Measurements from ENCODE around the gene TCERG1L. TPM values are rescaled to one million over a fixed set of nuclear protein-coding genes. Genes with fewer than 3 reads are reported as not detected.

Gene TCERG1L
- polyA plus RNA-seq (2012; rRNA removed): not detected in 2 replicates
- 0.01 and 0.03 TPM in 2 replicates for polyA plus RNA-seq (2012; cell fraction: cytosol; rRNA removed)
- polyA plus RNA-seq (2012; cell fraction: nucleus; rRNA removed): not detected in 2 replicates

- Histone ChIP-seq H3K9ac (no peak within 1 kb of the TSS), H3K9me2 (no peaks in the 10 kb centered on the region), H3K9me3 (no peaks in the 10 kb centered on the region), H3K36me3 (replicated peaks in 1 of 2; ENCODE audit: control insufficient read depth in 1 of 2, insufficient read depth in 2 of 2, low read length in 1 of 2) (no peaks in the 10 kb centered on the region), H3K4me1 (ENCODE audit: control insufficient read depth in 1 of 2, insufficient read depth in 2 of 2, low read depth in 1 of 2, low read length in 1 of 2) (peaks cover 0 to 22% of the 10 kb centered on the region in 2 experiments; a peak in 2 of 4 replicates), H3F3A (replicated peaks; ENCODE audit: insufficient read depth) (no peaks in the 10 kb centered on the region), H3K4me3 (ENCODE audit: low read depth in 2 of 2, low read length in 1 of 2) (peak within 1 kb of the TSS; percentile 29 to 31; a peak in 1 of 4 replicates), H2AFZ (ENCODE audit: low read depth) (no peak within 1 kb of the TSS), H4K20me1 (ENCODE audit: insufficient read depth) (no peaks in the 10 kb centered on the region), H3K4me2 (no peak within 1 kb of the TSS), H3K27me3 (ENCODE audit: insufficient read depth) (no peaks in the 10 kb centered on the region), H3K27ac (ENCODE audit: low read depth in 2 of 2, low read length in 1 of 2) (no peak within 1 kb of the TSS), H3K79me2 (ENCODE audit: insufficient read depth) (no peaks in the 10 kb centered on the region)
- CTCF ChIA-PET: interaction anchor here (0.6 to 2.6 kb wide), 35 partner anchors 8 to 1121 kb away, joined by 3 to 11 read pairs (median 4); no protein-coding TSS in a partner anchor
- 10% methylated on average over 34 of the region's 104 CpGs for WGBS (ENCODE audit: low lambda C conversion rate)
- POLR2A ChIA-PET: no interaction called here
- no peak for TF ChIP-seq RAD21 (IDR thresholded peaks at IDR 0.05; ENCODE audit: low read length)
- TF ChIP-seq ELF1 (IDR thresholded peaks at IDR 0.05): no peak
- no peak for TF ChIP-seq TAF1 (IDR thresholded peaks at IDR 0.05; ENCODE audit: borderline replicate concordance, low read depth, low read length)
- TF ChIP-seq TEAD4 (IDR thresholded peaks at IDR 0.05; ENCODE audit: borderline replicate concordance, insufficient read depth): no peak
- no peak for TF ChIP-seq RXRA (IDR thresholded peaks at IDR 0.05; ENCODE audit: borderline replicate concordance, low read depth)
- TF ChIP-seq USF1 (IDR thresholded peaks at IDR 0.05; ENCODE audit: borderline replicate concordance, low read depth): no peak
- TF ChIP-seq CHD2 (IDR thresholded peaks at IDR 0.05; ENCODE audit: low read length, partially characterized antibody): no peak
- TF ChIP-seq RFX5 (IDR thresholded peaks at IDR 0.05; ENCODE audit: low read length): no peak
- no peak for TF ChIP-seq TCF12 (IDR thresholded peaks at IDR 0.05)
- peak; percentile 88 for DNase-seq
Measured at GRCh38 chr10:131311661-131312477, at the start of gene TCERG1L. Gene TCERG1L, minus strand, starts transcription at chr10:131311721. Its CDS starts 86 bp downstream, at chr10:131311635.

GRCh38 chr10:131358741-131359442 lies 47.4 kb upstream of the TCERG1L start:
- ChIA-PET CTCF (interaction anchor here (0.8 to 1.4 kb wide), 3 partner anchors 46 to 516 kb away, joined by 3 read pairs; no protein-coding TSS in a partner anchor), POLR2A (no interaction called here)
- DNase-seq: no peak
- H3K79me2 ChIP-seq (ENCODE audit: insufficient read depth): no peaks in the 10 kb centered on the region
- H3K36me3 ChIP-seq (replicated peaks in 1 of 2; ENCODE audit: control insufficient read depth in 1 of 2, insufficient read depth in 2 of 2, low read length in 1 of 2): no peaks in the 10 kb centered on the region
- no peaks in the 10 kb centered on the region for H3K9me2 ChIP-seq
- H3K9ac ChIP-seq: no peak overlapping the region
- no peaks in the 10 kb centered on the region for H3F3A ChIP-seq (replicated peaks; ENCODE audit: insufficient read depth)
- no peak overlapping the region for H3K4me3 ChIP-seq (ENCODE audit: low read depth in 2 of 2, low read length in 1 of 2)
- no peak overlapping the region for H3K27ac ChIP-seq (ENCODE audit: low read depth in 2 of 2, low read length in 1 of 2)
- no peaks in the 10 kb centered on the region for H3K9me3 ChIP-seq
- H2AFZ ChIP-seq (ENCODE audit: low read depth): no peak overlapping the region
- TF ChIP-seq FOSL2 (IDR thresholded peaks at IDR 0.05; ENCODE audit: borderline replicate concordance, low read depth) (no peak), MXI1 (IDR thresholded peaks at IDR 0.05; ENCODE audit: low read depth, low read length) (no peak), TEAD4 (IDR thresholded peaks at IDR 0.05; ENCODE audit: borderline replicate concordance, insufficient read depth) (no peak), REST (IDR thresholded peaks at IDR 0.05; ENCODE audit: low read depth, low read length) (no peak), GABPA (IDR thresholded peaks at IDR 0.05; ENCODE audit: low read depth) (no peak), YY1 (IDR thresholded peaks at IDR 0.05; ENCODE audit: low read depth) (no peak), RFX5 (IDR thresholded peaks at IDR 0.05; ENCODE audit: low read length) (no peak)
- H3K27me3 ChIP-seq (ENCODE audit: insufficient read depth): no peaks in the 10 kb centered on the region
- no peaks in the 10 kb centered on the region for H4K20me1 ChIP-seq (ENCODE audit: insufficient read depth)
- no peak overlapping the region for H3K4me2 ChIP-seq
- H3K4me1 ChIP-seq (ENCODE audit: control insufficient read depth in 1 of 2, insufficient read depth in 2 of 2, low read depth in 1 of 2, low read length in 1 of 2): no peaks in the 10 kb centered on the region
- WGBS (ENCODE audit: low lambda C conversion rate): 39% methylated on average over 13 of the region's 13 CpGs
